OCI-LY3 (cell line): ENCODE data around the gene SERPINE2.

Source experiments
- EZH2phosphoT487 ChIP-seq: fragments of 200-600 bp; shearing (Covaris generic); IDR thresholded peaks from 2 replicates; pipeline ENCODE4 v1.6.1; 2018; ENCODE audit warnings: antibody characterized with exemption, mixed run types, low read depth
- TF ChIP-seq, protein P1 (sequence below): fragments of 200-600, 300-600 bp; sonication (generic); IDR thresholded peaks from 2 replicates; pipeline ENCODE4 v1.5.1; 2014; ENCODE audit warnings: antibody characterized with exemption, low read length, low read depth

DNA sequence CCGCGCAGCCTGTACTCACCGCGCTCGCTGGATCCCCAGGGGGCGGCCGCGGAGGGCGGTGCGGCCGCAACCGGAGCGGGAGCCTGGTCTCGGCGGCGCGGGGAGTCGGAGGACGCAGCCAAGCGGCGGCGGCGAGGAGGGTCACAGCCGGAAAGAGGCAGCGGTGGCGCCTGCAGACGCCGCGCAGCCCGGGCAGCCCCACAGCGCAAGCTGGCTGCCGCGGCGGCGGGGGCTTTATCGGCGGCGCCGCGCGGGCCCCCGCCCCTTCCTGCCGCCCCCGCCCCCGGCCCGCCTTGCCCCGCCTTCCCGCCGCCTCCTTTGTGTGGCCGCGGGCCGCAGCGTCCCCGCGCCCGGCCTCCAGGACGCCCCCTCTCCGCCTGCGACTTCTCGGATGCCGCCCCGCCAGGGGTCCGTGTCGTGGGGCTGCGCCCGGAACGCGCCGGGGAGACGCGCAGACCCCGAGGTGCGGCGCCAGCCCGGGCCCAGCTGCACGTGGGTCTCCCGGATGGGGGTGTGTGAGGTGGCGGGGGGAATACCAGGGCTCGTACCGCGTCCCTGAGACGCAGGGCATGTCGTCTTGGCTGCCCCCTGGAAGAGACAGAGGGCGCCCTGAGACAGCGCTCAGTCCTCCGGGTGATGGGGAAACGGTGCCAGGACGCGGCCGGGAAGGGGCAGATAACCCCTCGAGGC is at the start of gene SERPINE2:
- TF ChIP-seq, protein P1, sequence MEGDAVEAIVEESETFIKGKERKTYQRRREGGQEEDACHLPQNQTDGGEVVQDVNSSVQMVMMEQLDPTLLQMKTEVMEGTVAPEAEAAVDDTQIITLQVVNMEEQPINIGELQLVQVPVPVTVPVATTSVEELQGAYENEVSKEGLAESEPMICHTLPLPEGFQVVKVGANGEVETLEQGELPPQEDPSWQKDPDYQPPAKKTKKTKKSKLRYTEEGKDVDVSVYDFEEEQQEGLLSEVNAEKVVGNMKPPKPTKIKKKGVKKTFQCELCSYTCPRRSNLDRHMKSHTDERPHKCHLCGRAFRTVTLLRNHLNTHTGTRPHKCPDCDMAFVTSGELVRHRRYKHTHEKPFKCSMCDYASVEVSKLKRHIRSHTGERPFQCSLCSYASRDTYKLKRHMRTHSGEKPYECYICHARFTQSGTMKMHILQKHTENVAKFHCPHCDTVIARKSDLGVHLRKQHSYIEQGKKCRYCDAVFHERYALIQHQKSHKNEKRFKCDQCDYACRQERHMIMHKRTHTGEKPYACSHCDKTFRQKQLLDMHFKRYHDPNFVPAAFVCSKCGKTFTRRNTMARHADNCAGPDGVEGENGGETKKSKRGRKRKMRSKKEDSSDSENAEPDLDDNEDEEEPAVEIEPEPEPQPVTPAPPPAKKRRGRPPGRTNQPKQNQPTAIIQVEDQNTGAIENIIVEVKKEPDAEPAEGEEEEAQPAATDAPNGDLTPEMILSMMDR, result peak; percentile 59
- TF ChIP-seq EZH2phosphoT487, result no peak
